Transverse colon (tissue), 4 donors: ENCODE measurements around the gene SLC6A11. TPM values are rescaled to one million over a fixed set of nuclear protein-coding genes. Genes with fewer than 3 reads are reported as not detected.

Source experiments
- DNase-seq: peaks from one replicate; pipeline ENCODE4 v3.0.0-alpha.2; 2019
- H3K27ac ChIP-seq, 4 donors: fragments of 200-600 bp; sonication (generic); 2 replicates each; pipeline ENCODE4 v1.5.1; 2016 to 2018; ENCODE audit warnings: inconsistent platforms in 4 of 4
- H3K27me3 ChIP-seq: fragments of 200-600 bp; sonication (generic); 2 replicates; pipeline ENCODE4 v1.5.1; 2017; ENCODE audit warnings: inconsistent platforms
- H3K36me3 ChIP-seq, 4 donors: fragments of 200-600 bp; sonication (generic); 2 replicates each; pipeline ENCODE4 v1.5.1; 2017 to 2019; ENCODE audit warnings: inconsistent platforms in 4 of 4
- H3K4me1 ChIP-seq, 4 donors: fragments of 200-600 bp; sonication (generic); 2 replicates each; pipeline ENCODE4 v1.5.1; 2017 to 2020; ENCODE audit warnings: inconsistent platforms in 4 of 4
- H3K4me3 ChIP-seq, 4 donors: fragments of 200-600 bp; sonication (generic); 1 replicate in 1 of 4; 2 replicates in 3 of 4; pipeline versions ENCODE4 v1.5.1 to v1.6.1; 2017 to 2019; ENCODE audit warnings: inconsistent platforms in 4 of 4
- H3K9me3 ChIP-seq, 2 donors: fragments of 200-600 bp; sonication (generic); 2 replicates each; pipeline ENCODE4 v1.5.1; 2017 to 2019; ENCODE audit warnings: inconsistent platforms in 2 of 2
- CTCF ChIP-seq, 5 experiments: fragments of 200-600 bp in 3 of 5; fragments of 450-650 bp in 2 of 5; sonication (generic) in 3 of 5; IDR thresholded peaks; 1 replicate in 2 of 5; 2 replicates in 3 of 5; pipeline ENCODE4 v1.5.1; 2016 to 2017; ENCODE audit warnings: antibody characterized with exemption in 5 of 5, inconsistent platforms in 3 of 5, mild to moderate bottlenecking in 2 of 5, moderate library complexity in 1 of 5
- EP300 ChIP-seq: sonication (generic); formaldehyde crosslinking; IDR thresholded peaks from one replicate; pipeline ENCODE4 v1.6.1; 2017; ENCODE audit warnings: antibody characterized with exemption, low read depth
- POLR2A ChIP-seq: fragments of 450-650 bp; IDR thresholded peaks from one replicate; pipeline ENCODE4 v1.6.1; 2016; ENCODE audit warnings: antibody characterized with exemption, mild to moderate bottlenecking, moderate library complexity
- POLR2AphosphoS5 ChIP-seq, 3 donors: sonication (generic); formaldehyde crosslinking; IDR thresholded peaks; one replicate each; pipeline ENCODE4 v1.6.1; 2016; ENCODE audit warnings: antibody characterized with exemption in 3 of 3
- WGBS, 2 donors: methylation state at CpG; one replicate each; pipeline ENCODE4 v1.1.5; 2018; ENCODE audit warnings: low coverage in 1 of 2; 5-methylcytosine and 5-hydroxymethylcytosine counted together
- in situ Hi-C, 4 donors: fragments of 200-750 bp; cut with MboI; loops; one replicate each; pipeline versions ENCODE4 v1.15.0 to v1.15.1; 2017; ENCODE audit warnings: low sequenced_read_pairs in 3 of 4, low pct_ligation_motif_present in 1 of 4, low pct_unique_long_range_greater_than_20kb in 1 of 4
- intact Hi-C: fragments of 100-400 bp; cut with DNase I; formaldehyde crosslinking; loops from one replicate; pipeline ENCODE4 v1.15.1; 2023; ENCODE audit warnings: low total_unique reads
- total RNA-seq, 4 donors: library from RNA; depleted of rRNA; stranded (reverse); fragments of >200 nt; gene quantifications; one replicate each; pipeline ENCODE4 v1.1.0, GENCODE V29; 2016

The SLC6A11 gene
- total RNA-seq, 4 donors from 2014 or later, result not detected

DNA sequence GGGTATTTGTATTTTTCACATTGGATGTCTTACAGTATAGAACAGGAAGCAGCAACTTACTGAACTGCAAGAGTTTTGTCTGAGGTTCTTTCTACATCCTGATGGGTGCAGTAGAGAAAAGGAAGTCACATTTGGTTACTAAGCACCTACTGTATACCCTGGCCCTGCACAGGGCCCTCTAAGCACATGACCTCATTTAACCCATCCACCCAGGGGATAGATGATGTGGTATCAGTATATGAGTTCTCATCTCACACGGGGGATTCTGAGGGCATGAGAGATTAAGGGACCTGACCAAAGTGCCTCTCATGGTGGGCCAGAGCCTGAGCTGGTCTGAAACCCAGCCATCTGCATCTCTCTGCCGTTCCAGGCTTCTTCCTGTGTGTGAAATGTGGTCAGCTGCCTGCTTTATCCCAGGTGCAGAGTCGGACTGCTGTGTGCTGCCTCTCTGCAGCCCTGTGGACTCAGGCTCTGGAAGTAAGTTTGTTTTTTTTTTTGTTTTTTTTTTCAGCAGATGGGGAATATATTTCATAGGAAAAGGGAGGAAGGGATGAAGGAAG, 17.9 kb downstream of the SLC6A11 start:
- WGBS, 2 donors, result 42 to 62% methylated on average over 2 to 3 of the region's 3 CpGs
- Histone ChIP-seq H3K9me3 (no peaks in the 10 kb centered on the region), H3K4me1 (no peaks in the 10 kb centered on the region), H3K4me3 (no peak overlapping the region), H3K36me3 (no peaks in the 10 kb centered on the region), H3K27ac (no peak overlapping the region), H3K27me3 (no peaks in the 10 kb centered on the region)
- no peak for DNase-seq
- TF ChIP-seq POLR2AphosphoS5 (IDR thresholded peaks at IDR 0.05) (no peak), EP300 (no peak), CTCF (IDR thresholded peaks at IDR 0.05) (no peak), POLR2A (no peak)
- intact Hi-C loops (no loop called here), in situ Hi-C loops (no loop called here)

DNA sequence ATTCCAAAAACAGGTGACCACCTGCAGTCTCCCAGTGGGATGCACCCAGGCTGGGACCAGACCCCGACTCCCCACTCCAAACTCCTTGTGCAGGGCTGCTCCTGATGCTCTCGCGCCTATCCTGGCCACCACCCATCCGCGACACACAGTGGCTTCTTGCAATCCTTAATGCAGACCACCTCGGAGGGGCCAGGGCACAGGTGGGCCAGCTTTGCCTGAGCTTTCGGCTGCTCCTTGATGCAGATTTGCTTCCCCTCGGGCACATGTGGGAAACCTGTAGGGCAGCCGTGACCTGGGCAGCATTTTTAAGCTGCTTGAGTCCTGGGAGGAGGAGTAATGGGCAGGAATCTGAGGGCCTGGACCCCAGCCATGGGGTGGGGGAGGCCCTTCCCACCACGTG, 18.9 kb downstream of the SLC6A11 start:
- H3K27ac ChIP-seq, result no peak overlapping the region
- no peak for TF ChIP-seq EP300
- TF ChIP-seq POLR2AphosphoS5 (IDR thresholded peaks at IDR 0.05), result no peak
- no peak for TF ChIP-seq CTCF (IDR thresholded peaks at IDR 0.05)
- no peak for TF ChIP-seq POLR2A
- H3K36me3 ChIP-seq, result no peaks in the 10 kb centered on the region
- in situ Hi-C loops, result no loop called here
- intact Hi-C loops, result no loop called here
- no peak for DNase-seq
- 82% methylated on average over 10 of the region's 10 CpGs; no CpG with 5 or more reads in 1 of the 2 donors for whole genome bisulfite sequencing, 2 donors
- no peaks in the 10 kb centered on the region for H3K4me1 ChIP-seq
- no peak overlapping the region for H3K4me3 ChIP-seq
- no peaks in the 10 kb centered on the region for H3K9me3 ChIP-seq
- no peaks in the 10 kb centered on the region for H3K27me3 ChIP-seq

DNA sequence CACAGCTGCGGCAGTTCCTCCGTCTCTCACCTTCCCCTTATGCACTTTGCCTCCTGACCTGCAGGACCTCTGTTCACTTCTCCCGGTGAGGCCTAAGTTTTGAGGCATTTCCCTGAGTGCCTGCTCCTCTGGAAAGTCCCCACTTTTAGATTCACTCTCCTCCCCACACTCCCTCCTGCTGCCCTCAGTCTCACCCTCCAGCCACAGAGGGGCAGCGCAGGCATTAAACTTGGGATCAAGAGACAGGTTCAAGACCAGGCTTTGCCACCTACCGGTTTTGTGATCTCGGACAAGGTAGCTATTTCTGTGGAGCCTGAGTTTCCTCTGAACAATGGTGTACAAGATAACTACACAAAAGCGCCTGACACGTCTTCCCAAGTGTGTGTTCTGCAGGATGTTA, 19.4 kb downstream of the SLC6A11 start:
- H3K36me3 ChIP-seq, result no peaks in the 10 kb centered on the region
- H3K4me3 ChIP-seq, result no peak overlapping the region
- intact Hi-C loops, result no loop called here
- 61% methylated on average over 8 of the region's 8 CpGs; no CpG with 5 or more reads in 1 of the 2 donors for WGBS, 2 donors
- in situ Hi-C loops, result no loop called here
- no peak overlapping the region for H3K27ac ChIP-seq
- no peak for DNase-seq
- H3K9me3 ChIP-seq, result no peaks in the 10 kb centered on the region
- no peaks in the 10 kb centered on the region for H3K27me3 ChIP-seq
- H3K4me1 ChIP-seq, result no peaks in the 10 kb centered on the region
- TF ChIP-seq POLR2AphosphoS5 (IDR thresholded peaks at IDR 0.05), result no peak
- no peak for TF ChIP-seq POLR2A
- TF ChIP-seq EP300, result no peak
- TF ChIP-seq CTCF (IDR thresholded peaks at IDR 0.05), result no peak

DNA sequence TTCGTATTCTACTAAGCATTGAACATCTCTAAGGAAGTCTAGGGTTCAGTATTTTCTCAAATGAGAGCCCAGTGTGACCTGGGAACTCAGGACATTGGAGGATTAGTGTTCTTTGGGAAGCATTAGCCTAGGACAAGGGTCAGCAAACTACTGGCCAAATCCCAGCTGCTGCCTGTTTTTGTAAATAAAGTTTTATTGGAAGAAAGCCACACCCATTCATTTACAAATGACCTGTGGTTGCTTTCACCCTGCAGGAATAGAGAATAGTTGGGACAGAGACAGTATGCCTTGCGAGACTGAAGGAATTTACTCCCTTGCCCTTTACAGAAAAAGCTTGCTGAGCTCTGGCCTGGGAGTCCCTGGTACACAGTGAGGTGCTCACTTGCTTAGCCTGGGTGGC, 20.6 kb downstream of the SLC6A11 start:
- TF ChIP-seq POLR2AphosphoS5 (IDR thresholded peaks at IDR 0.05) (no peak), CTCF (IDR thresholded peaks at IDR 0.05) (no peak), POLR2A (no peak), EP300 (no peak)
- no peaks in the 10 kb centered on the region for H3K27me3 ChIP-seq
- no peaks in the 10 kb centered on the region for H3K36me3 ChIP-seq
- no peak for DNase-seq
- no peak overlapping the region for H3K27ac ChIP-seq
- no peaks in the 10 kb centered on the region for H3K9me3 ChIP-seq
- intact Hi-C loops, result no loop called here
- in situ Hi-C loops, result no loop called here
- H3K4me1 ChIP-seq, result no peaks in the 10 kb centered on the region
- WGBS, 2 donors, result 43 to 77% methylated on average over 1 to 2 of the region's 2 CpGs
- no peak overlapping the region for H3K4me3 ChIP-seq
